GM23248 (cell line): Measurements from ENCODE around the gene CFAP74.

Experiments used
- EZH2 ChIP-seq: fragments of 200-600 bp; sonication (generic); IDR thresholded peaks from 2 replicates; pipeline ENCODE4 v1.6.1; 2018; ENCODE audit warnings: antibody characterized with exemption, mild to moderate bottlenecking; ENCODE audit not compliant: insufficient read depth, poor library complexity, severe bottlenecking
- EZH2phosphoT487 ChIP-seq: fragments of 200-600 bp; sonication (generic); IDR thresholded peaks from 2 replicates; pipeline ENCODE4 v1.6.1; 2018; ENCODE audit warnings: antibody characterized with exemption, moderate library complexity, mild to moderate bottlenecking, low read depth; ENCODE audit not compliant: insufficient read depth

GRCh38 chr1:1946540-1946939 lies 57.0 kb downstream of the CFAP74 start:
- TF ChIP-seq EZH2 (no peak), EZH2phosphoT487 (no peak)
